ENCODE measurements around the gene SOX5.

- no peak for TF ChIP-seq CTCF (IDR thresholded peaks at IDR 0.05)
- no peak for TF ChIP-seq POLR2A (IDR thresholded peaks at IDR 0.05)
Observed at GRCh38 chr12:23775208-23775607, 174.3 kb downstream of the SOX5 start.
